Liver (tissue), 3 donors: ENCODE results near the gene NFIA.

Experiments used
- CTCF ChIP-seq: fragments of 150-350 bp; IDR thresholded peaks from 2 replicates; pipeline ENCODE4 v1.5.1; 2017; ENCODE audit warnings: improper control_type of control experiment, low read depth, low read length; ENCODE audit not compliant: missing input control
- JUND ChIP-seq, 2 donors: IDR thresholded peaks; 2 replicates each; pipeline ENCODE4 v1.6.1; 2016; ENCODE audit warnings: antibody characterized with exemption in 2 of 2
- NR2F2 ChIP-seq: IDR thresholded peaks from 2 replicates; pipeline ENCODE4 v1.6.1; 2016; ENCODE audit warnings: antibody characterized with exemption
- RAD21 ChIP-seq, 2 donors: IDR thresholded peaks; 2 replicates each; pipeline ENCODE4 v1.6.1; 2016; ENCODE audit warnings: antibody characterized with exemption in 2 of 2, mild to moderate bottlenecking in 2 of 2
- SP1 ChIP-seq: IDR thresholded peaks from 2 replicates; pipeline ENCODE4 v1.6.1; 2018; ENCODE audit warnings: antibody characterized with exemption, mild to moderate bottlenecking
- YY1 ChIP-seq: IDR thresholded peaks from 2 replicates; pipeline ENCODE4 v1.6.1; 2016; ENCODE audit warnings: antibody characterized with exemption, mild to moderate bottlenecking
- TF ChIP-seq, protein P1 (sequence below): IDR thresholded peaks from 2 replicates; pipeline ENCODE4 v1.6.1; 2016; ENCODE audit warnings: antibody characterized with exemption
- donor health status: healthy.
- donor health status: healthy.

DNA sequence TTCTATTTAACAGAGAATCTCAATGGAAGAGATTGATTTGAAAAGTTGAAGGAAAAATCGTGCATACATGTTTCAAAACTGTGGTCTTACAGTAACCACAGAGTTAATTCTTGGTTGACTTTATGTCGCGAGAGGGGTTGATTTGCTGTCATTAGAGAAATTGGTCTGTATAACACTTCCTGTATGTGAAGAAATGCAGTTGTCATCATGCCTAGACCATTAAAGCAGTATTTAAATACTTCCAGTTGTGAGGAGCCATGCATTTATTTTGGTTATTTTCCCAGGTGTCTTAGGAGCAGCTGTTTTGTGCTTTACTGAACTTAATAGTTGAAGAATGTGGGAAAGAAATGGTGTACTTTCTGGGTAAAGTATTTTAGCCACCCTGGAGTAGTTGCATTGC is 76.2 kb downstream of the NFIA start:
- TF ChIP-seq CTCF (no peak), JUND (IDR thresholded peaks at IDR 0.05) (no peak), RAD21 (IDR thresholded peaks at IDR 0.05) (no peak), YY1 (no peak), NR2F2 (no peak), SP1 (no peak)
- TF ChIP-seq, protein P1, sequence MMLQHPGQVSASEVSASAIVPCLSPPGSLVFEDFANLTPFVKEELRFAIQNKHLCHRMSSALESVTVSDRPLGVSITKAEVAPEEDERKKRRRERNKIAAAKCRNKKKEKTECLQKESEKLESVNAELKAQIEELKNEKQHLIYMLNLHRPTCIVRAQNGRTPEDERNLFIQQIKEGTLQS, result no peak
